GM23338 (cell line): Measurements from ENCODE around the gene APRT. TPM values are rescaled to one million over a fixed set of nuclear protein-coding genes. Genes with fewer than 3 reads are reported as not detected.

Experiments used
- ATAC-seq: fragments of 200-7000 bp; cut with Tn5 transposase; 3 replicates; pipeline ENCODE4 v1.9.1; 2020
- DNase-seq: peaks from one replicate; pipeline ENCODE4 v3.0.0-alpha.2; 2015; ENCODE audit warnings: low spot score
- H2AFZ ChIP-seq: fragments of 200-600 bp; sonication (generic); 2 replicates; pipeline ENCODE4 v1.8.0; 2016; ENCODE audit warnings: antibody characterized with exemption, mild to moderate bottlenecking, moderate library complexity
- H3F3A ChIP-seq: fragments of 200-600 bp; sonication (generic); replicated peaks from 2 replicates; pipeline ENCODE4 v1.8.0; 2017; ENCODE audit warnings: antibody characterized with exemption, mixed run types, low read depth
- H3K27ac ChIP-seq: fragments of 200-600 bp; sonication (generic); 2 replicates; pipeline ENCODE4 v1.6.1; 2016; ENCODE audit warnings: low read depth
- H3K27me3 ChIP-seq: fragments of 200-600 bp; sonication (generic); 2 replicates; pipeline ENCODE4 v1.8.0; 2016; ENCODE audit warnings: mild to moderate bottlenecking, mixed run types, moderate library complexity; ENCODE audit not compliant: insufficient read depth
- H3K36me3 ChIP-seq: fragments of 200-600 bp; sonication (generic); 2 replicates; pipeline ENCODE4 v1.8.0; 2016; ENCODE audit warnings: mild to moderate bottlenecking; ENCODE audit not compliant: insufficient read depth
- H3K4me1 ChIP-seq: fragments of 200-600 bp; sonication (generic); 2 replicates; pipeline ENCODE4 v1.8.0; 2016; ENCODE audit warnings: mild to moderate bottlenecking, moderate library complexity; ENCODE audit not compliant: insufficient read depth
- H3K4me2 ChIP-seq: fragments of 200-600 bp; sonication (generic); 2 replicates; pipeline ENCODE4 v1.7.1; 2017; ENCODE audit warnings: mixed run types
- H3K4me3 ChIP-seq: fragments of 200-600 bp; sonication (generic); 2 replicates; pipeline ENCODE4 v1.6.1; 2016; ENCODE audit warnings: mixed run types
- H3K79me2 ChIP-seq: fragments of 200-600 bp; sonication (generic); replicated peaks from 2 replicates; pipeline ENCODE4 v1.8.0; 2017; ENCODE audit warnings: mild to moderate bottlenecking; ENCODE audit not compliant: insufficient read depth
- H3K9me2 ChIP-seq: fragments of 200-600 bp; sonication (generic); 2 replicates; pipeline ENCODE4 v1.8.0; 2017; ENCODE audit not compliant: insufficient read depth
- H4K20me1 ChIP-seq: fragments of 200-600 bp; sonication (generic); replicated peaks from 2 replicates; pipeline ENCODE4 v1.8.0; 2017; ENCODE audit warnings: mild to moderate bottlenecking; ENCODE audit not compliant: insufficient read depth
- H3K27ac Mint-ChIP-seq: 2 replicates; pipeline ENCODE4 v1.8.0; 2020; ENCODE audit warnings: inconsistent platforms, mild to moderate bottlenecking, moderate library complexity, mixed read lengths
- H3K27me3 Mint-ChIP-seq: 3 replicates; pipeline ENCODE4 v1.8.0; 2022; ENCODE audit warnings: low read depth, mild to moderate bottlenecking, moderate library complexity, mixed read lengths, inconsistent platforms; ENCODE audit not compliant: insufficient read depth, poor library complexity
- H3K36me3 Mint-ChIP-seq: 3 replicates; pipeline ENCODE4 v1.8.0; 2021; ENCODE audit warnings: low read depth, mild to moderate bottlenecking, inconsistent platforms, moderate library complexity, mixed read lengths
- H3K4me1 Mint-ChIP-seq: 3 replicates; pipeline ENCODE4 v1.8.0; 2020; ENCODE audit warnings: mild to moderate bottlenecking, inconsistent platforms, mixed read lengths
- H3K4me3 Mint-ChIP-seq: 3 replicates; pipeline ENCODE4 v1.8.0; 2021; ENCODE audit warnings: moderate library complexity, mild to moderate bottlenecking, inconsistent platforms, mixed read lengths
- H3K9me3 Mint-ChIP-seq: 3 replicates; pipeline ENCODE4 v1.8.0; 2020; ENCODE audit warnings: moderate library complexity, mild to moderate bottlenecking, inconsistent platforms, mixed read lengths
- CREB1 ChIP-seq: fragments of 250-450 bp; sonication (Bioruptor Pico); IDR thresholded peaks from 2 replicates; pipeline ENCODE4 v1.5.0; 2020; ENCODE audit warnings: low read depth, mild to moderate bottlenecking, moderate library complexity
- CTCF ChIP-seq, 2 experiments: fragments of 200-600 bp in 1 of 2; sonication (generic) in 1 of 2; conservative IDR thresholded peaks; 2 replicates each; pipeline versions ENCODE4 v1.5.1 to v1.6.1; 2016 to 2017; ENCODE audit warnings: antibody characterized with exemption in 2 of 2, low read depth in 2 of 2, mild to moderate bottlenecking in 2 of 2, moderate library complexity in 1 of 2
- ETS1 ChIP-seq: IDR thresholded peaks from 2 replicates; pipeline ENCODE4 v1.6.1; 2016; ENCODE audit warnings: antibody characterized with exemption
- EZH2 ChIP-seq: fragments of 200-600 bp; sonication (generic); IDR thresholded peaks from one replicate; pipeline ENCODE4 v1.8.0; 2017; ENCODE audit warnings: antibody characterized with exemption, mild to moderate bottlenecking, low read depth; ENCODE audit not compliant: unreplicated experiment
- EZH2phosphoT487 ChIP-seq: fragments of 200-600 bp; sonication (generic); IDR thresholded peaks from one replicate; pipeline ENCODE4 v1.8.1; 2018; ENCODE audit warnings: antibody characterized with exemption; ENCODE audit not compliant: unreplicated experiment
- JUNB ChIP-seq: IDR thresholded peaks from one replicate; pipeline ENCODE4 v1.6.1; 2016; ENCODE audit warnings: antibody characterized with exemption; ENCODE audit not compliant: unreplicated experiment
- NANOG ChIP-seq: IDR thresholded peaks from 2 replicates; pipeline ENCODE4 v1.6.1; 2016; ENCODE audit warnings: antibody characterized with exemption, borderline replicate concordance
- POLR2AphosphoS5 ChIP-seq: IDR thresholded peaks from 2 replicates; pipeline ENCODE4 v1.6.1; 2016; ENCODE audit warnings: antibody characterized with exemption, low read depth
- STAT1 ChIP-seq: IDR thresholded peaks from one replicate; pipeline ENCODE4 v1.6.1; 2016; ENCODE audit warnings: antibody characterized with exemption; ENCODE audit not compliant: unreplicated experiment
- ZNF114 ChIP-seq: fragments of 250-450 bp; sonication (Bioruptor Pico); IDR thresholded peaks from 2 replicates; pipeline ENCODE4 v1.5.0; 2020; ENCODE audit warnings: mild to moderate bottlenecking, moderate library complexity
- ZNF331 ChIP-seq: fragments of 250-450 bp; sonication (Bioruptor Pico); IDR thresholded peaks from 2 replicates; pipeline ENCODE4 v1.5.0; 2020; ENCODE audit warnings: low read depth, mild to moderate bottlenecking, moderate library complexity
- ZNF462 ChIP-seq: fragments of 250-450 bp; sonication (Bioruptor Pico); IDR thresholded peaks from 2 replicates; pipeline ENCODE4 v1.5.0; 2020; ENCODE audit warnings: mild to moderate bottlenecking, moderate library complexity
- polyA plus RNA-seq: library from polyadenylated mRNA; unstranded; fragments of >200 nt; fragmentation: Nextera tagmentation; extraction: Ambion mirVana; gene quantifications from 2 replicates; pipeline ENCODE4 v1.2.1, GENCODE V29; 2016
- total RNA-seq: library from RNA; depleted of rRNA; stranded (reverse); fragments of >200 nt; shearing (Covaris generic); gene quantifications from 2 replicates; pipeline ENCODE4 v1.2.3, GENCODE V29; 2014
- TF ChIP-seq, protein P1 (sequence below): IDR thresholded peaks from one replicate; pipeline ENCODE4 v1.6.1; 2018; ENCODE audit warnings: antibody characterized with exemption; ENCODE audit not compliant: unreplicated experiment

APRT gene
- total and polyA plus RNA-seq, 2 experiments from 2014 or later: 250 to 522 TPM

GRCh38 chr16:88836791-88837190 lies 25.1 kb upstream of the APRT start:
- Histone ChIP-seq H3F3A (no peaks in the 10 kb centered on the region), H3K4me1 (no peaks in the 10 kb centered on the region), H3K27me3 (no peaks in the 10 kb centered on the region), H3K4me2 (no peak overlapping the region), H2AFZ (no peak overlapping the region), H3K36me3 (no peaks in the 10 kb centered on the region; the same call in 1 of the 2 replicates), H4K20me1 (no peaks in the 10 kb centered on the region), H3K79me2 (no peaks in the 10 kb centered on the region), H3K4me3 (no peak overlapping the region), H3K9me2 (no peaks in the 10 kb centered on the region), H3K27ac (no peak overlapping the region)
- Mint-ChIP-seq H3K4me3 (no peak overlapping the region), H3K27ac (no peak overlapping the region), H3K4me1 (no peaks in the 10 kb centered on the region), H3K36me3 (peaks cover 8% of the 10 kb centered on the region), H3K27me3 (peaks cover 8% of the 10 kb centered on the region), H3K9me3 (no peaks in the 10 kb centered on the region)
- no peak for DNase-seq
- TF ChIP-seq CREB1 (CRISPR knock-in tag): no peak
- no peak for TF ChIP-seq EZH2phosphoT487
- TF ChIP-seq ZNF331 (CRISPR knock-in tag): no peak
- TF ChIP-seq, protein P1, sequence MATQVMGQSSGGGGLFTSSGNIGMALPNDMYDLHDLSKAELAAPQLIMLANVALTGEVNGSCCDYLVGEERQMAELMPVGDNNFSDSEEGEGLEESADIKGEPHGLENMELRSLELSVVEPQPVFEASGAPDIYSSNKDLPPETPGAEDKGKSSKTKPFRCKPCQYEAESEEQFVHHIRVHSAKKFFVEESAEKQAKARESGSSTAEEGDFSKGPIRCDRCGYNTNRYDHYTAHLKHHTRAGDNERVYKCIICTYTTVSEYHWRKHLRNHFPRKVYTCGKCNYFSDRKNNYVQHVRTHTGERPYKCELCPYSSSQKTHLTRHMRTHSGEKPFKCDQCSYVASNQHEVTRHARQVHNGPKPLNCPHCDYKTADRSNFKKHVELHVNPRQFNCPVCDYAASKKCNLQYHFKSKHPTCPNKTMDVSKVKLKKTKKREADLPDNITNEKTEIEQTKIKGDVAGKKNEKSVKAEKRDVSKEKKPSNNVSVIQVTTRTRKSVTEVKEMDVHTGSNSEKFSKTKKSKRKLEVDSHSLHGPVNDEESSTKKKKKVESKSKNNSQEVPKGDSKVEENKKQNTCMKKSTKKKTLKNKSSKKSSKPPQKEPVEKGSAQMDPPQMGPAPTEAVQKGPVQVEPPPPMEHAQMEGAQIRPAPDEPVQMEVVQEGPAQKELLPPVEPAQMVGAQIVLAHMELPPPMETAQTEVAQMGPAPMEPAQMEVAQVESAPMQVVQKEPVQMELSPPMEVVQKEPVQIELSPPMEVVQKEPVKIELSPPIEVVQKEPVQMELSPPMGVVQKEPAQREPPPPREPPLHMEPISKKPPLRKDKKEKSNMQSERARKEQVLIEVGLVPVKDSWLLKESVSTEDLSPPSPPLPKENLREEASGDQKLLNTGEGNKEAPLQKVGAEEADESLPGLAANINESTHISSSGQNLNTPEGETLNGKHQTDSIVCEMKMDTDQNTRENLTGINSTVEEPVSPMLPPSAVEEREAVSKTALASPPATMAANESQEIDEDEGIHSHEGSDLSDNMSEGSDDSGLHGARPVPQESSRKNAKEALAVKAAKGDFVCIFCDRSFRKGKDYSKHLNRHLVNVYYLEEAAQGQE: no peak
- TF ChIP-seq ZNF114 (CRISPR knock-in tag): no peak
- TF ChIP-seq NANOG: no peak
- TF ChIP-seq EZH2: no peak
- no peak for TF ChIP-seq CTCF (conservative IDR thresholded peaks at IDR 0.05; ENCODE audit: low read depth in 2 of 2)
- no peak for TF ChIP-seq STAT1
- TF ChIP-seq POLR2AphosphoS5: no peak
- TF ChIP-seq ZNF462: no peak
- TF ChIP-seq JUNB: no peak
- no peak for TF ChIP-seq ETS1
- ATAC-seq: no peak
